Measurements from ENCODE around the gene GRPEL2.
"Not testable (repeated sequence)": the region's sequence is repeated elsewhere in the genome, so short reads cannot be mapped to it uniquely, and the experiment has no call there.

Gene GRPEL2

GRCh38 chr5:149391076-149391475 lies 45.8 kb downstream of the GRPEL2 start:
- in situ Hi-C loops (cut with HindIII; ENCODE audit: low sequenced_read_pairs) = not testable (repeated sequence)

DNA sequence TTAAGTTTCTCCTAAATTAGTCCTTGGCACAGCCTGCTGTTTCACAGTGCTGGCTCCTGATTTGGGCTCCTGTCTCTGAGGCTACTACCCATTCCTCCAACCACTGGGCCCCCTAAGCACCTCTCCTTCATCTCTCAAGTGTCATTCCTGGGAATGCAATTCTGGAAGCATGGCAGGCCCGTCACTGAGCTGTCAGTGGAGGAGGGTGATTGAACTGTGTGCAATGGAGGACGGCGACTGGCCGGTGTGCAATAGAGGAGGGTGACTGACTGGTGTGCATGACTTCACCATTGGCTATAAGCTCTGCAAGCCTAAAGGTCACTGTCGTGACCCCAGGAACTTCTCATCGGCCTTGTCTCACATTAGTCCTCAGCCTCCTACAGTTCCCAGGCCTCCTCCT lies 46.2 kb downstream of the GRPEL2 start:
- in situ Hi-C loops (cut with HindIII; ENCODE audit: low sequenced_read_pairs) = no loop called here

GRCh38 chr5:149392718-149393117 lies 47.4 kb downstream of the GRPEL2 start:
- in situ Hi-C loops (cut with HindIII; ENCODE audit: low sequenced_read_pairs) = no loop called here

- in situ Hi-C loops (cut with HindIII; ENCODE audit: low sequenced_read_pairs) = not testable (repeated sequence)
Observed at GRCh38 chr5:149394996-149395395, 49.7 kb downstream of the GRPEL2 start.

- in situ Hi-C loops (cut with HindIII; ENCODE audit: low sequenced_read_pairs) = no loop called here
Observed at GRCh38 chr5:149397530-149397929, 52.2 kb downstream of the GRPEL2 start.

GRCh38 chr5:149398747-149399266 lies 53.5 kb downstream of the GRPEL2 start:
- in situ Hi-C loops (cut with HindIII; ENCODE audit: low sequenced_read_pairs) = not testable (repeated sequence)

- in situ Hi-C loops (cut with HindIII; ENCODE audit: low sequenced_read_pairs) = no loop called here
Observed at GRCh38 chr5:149399775-149400174, 54.5 kb downstream of the GRPEL2 start.

- in situ Hi-C loops (cut with HindIII; ENCODE audit: low sequenced_read_pairs) = no loop called here
Observed at GRCh38 chr5:149400304-149400703, 55.0 kb downstream of the GRPEL2 start.

GRCh38 chr5:149401051-149401450 lies 55.8 kb downstream of the GRPEL2 start:
- in situ Hi-C loops (cut with HindIII; ENCODE audit: low sequenced_read_pairs) = no loop called here

DNA sequence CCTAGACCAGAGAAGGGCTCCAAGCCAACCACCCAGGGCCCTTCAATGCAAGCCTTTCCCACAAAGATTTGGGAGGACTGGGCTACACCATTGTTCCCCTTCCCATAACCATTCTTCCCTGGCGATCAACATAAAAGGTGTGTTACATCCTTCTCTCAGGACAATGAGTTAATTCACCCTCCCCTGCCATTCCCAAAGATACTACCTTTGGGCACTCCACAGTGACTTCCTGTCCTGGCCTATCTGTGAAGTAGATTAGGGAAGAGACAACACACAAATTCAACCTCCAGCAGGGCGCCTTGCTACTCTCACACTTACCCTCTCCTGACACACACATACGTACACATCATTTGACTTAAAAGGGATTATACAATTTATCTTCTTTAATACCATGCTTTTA lies 57.0 kb downstream of the GRPEL2 start:
- in situ Hi-C loops (cut with HindIII; ENCODE audit: low sequenced_read_pairs) = no loop called here
